Activated CD8-positive, alpha-beta memory T cell treated with anti-CD3 and anti-CD28 coated beads for 1 hour (primary cell): ENCODE data around the gene RAB35.
A peak's percentile ranks its signal among the peaks of the same experiment; 100 is the strongest.

ENCODE experiments used
- DNase-seq, 2 donors: peaks; one replicate each; pipeline ENCODE4 v3.0.0-alpha.2; 2020; ENCODE audit warnings: low read depth in 1 of 2; ENCODE audit errors: extremely low read depth in 1 of 2

The RAB35 gene

DNA sequence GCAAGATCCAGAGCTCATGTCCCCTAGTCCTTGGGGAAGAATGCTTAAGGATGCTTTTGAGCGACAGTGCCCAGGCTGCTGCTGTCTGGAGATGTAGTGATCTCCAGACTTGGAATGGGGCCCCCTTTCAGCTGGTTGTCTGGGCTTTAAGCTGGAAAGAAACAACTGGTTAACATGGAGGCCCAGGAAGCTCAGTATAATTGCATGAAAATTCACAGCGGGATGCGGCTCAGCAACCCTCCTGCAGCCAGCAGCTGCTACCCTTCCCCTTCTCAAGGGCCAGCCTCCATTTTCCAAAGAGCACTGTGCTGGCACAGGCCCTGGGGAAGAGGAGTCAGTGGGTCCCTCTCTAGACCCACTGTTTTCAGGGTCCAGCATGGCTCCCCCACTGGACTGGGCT, 26.3 kb downstream of the RAB35 start:
- DNase-seq = no peak

GRCh38 chr12:120089796-120090195, 26.8 kb downstream of the RAB35 start:
- DNase-seq = no peak

DNA sequence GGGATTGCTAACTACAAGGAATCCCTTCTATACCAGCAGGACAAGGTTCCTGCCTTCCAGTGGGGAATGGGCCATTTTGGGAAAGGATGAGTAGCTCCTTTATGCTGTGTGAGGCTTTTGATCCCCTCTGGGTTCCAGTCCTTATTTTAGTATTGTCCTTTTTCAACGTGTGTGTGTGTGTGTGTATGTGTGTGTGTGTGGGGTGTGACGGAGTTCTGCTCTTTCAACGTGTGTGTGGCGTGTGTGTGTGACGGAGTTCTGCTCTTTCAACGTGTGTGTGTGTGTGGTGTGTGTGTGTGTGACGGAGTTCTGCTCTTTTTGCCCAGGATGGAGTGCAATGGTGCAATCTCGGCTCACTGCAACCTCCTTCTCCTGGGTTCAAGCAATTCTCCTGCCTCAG, 27.4 kb downstream of the RAB35 start:
- no peak for DNase-seq

DNA sequence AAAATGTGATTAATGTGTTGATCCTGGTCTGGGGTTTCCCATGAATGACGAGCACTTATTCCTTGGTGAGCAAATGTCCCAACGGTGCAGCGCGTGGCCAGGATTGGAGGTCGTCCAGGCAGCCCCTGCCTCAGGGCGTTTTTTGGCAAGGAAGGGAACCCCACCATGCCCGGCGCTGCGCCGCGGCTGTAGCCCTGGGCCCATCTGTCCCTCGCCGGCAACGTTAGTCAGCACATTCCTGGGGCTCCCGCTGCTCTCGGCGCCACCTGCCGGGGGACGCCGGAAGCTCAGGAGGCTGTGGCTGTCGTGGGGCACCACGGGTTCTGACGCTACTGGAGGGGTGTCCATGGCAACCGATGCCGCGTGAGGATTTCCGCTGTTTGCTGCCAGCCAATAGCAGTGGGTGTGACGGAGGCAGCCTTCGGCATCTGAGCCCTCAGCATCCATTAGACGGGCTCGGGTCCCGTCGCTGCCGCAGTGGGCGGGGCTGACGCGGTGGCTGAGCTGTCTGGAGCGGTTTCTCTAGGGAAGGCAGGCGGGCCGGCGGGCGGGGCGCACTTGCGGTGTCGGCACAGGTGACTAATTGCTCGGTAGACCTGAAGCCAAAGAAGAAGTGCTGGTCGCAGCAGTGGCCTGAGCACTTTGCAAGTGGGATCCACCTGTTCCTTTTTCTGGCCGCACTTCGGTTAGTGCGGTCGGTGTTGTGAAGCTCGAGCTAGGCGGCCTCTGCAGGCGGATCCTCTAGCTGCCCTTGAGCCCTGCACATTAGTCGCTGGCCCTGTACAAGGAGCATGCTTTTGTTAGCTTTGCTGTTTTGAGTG, 29.5 kb downstream of the RAB35 start:
- peak; percentile 99 to 100 for DNase-seq

- DNase-seq = no peak
Measured at GRCh38 chr12:120085920-120086645, 30.5 kb downstream of the RAB35 start.

- no peak for DNase-seq
Measured at GRCh38 chr12:120081641-120082040, 34.9 kb downstream of the RAB35 start.

DNA sequence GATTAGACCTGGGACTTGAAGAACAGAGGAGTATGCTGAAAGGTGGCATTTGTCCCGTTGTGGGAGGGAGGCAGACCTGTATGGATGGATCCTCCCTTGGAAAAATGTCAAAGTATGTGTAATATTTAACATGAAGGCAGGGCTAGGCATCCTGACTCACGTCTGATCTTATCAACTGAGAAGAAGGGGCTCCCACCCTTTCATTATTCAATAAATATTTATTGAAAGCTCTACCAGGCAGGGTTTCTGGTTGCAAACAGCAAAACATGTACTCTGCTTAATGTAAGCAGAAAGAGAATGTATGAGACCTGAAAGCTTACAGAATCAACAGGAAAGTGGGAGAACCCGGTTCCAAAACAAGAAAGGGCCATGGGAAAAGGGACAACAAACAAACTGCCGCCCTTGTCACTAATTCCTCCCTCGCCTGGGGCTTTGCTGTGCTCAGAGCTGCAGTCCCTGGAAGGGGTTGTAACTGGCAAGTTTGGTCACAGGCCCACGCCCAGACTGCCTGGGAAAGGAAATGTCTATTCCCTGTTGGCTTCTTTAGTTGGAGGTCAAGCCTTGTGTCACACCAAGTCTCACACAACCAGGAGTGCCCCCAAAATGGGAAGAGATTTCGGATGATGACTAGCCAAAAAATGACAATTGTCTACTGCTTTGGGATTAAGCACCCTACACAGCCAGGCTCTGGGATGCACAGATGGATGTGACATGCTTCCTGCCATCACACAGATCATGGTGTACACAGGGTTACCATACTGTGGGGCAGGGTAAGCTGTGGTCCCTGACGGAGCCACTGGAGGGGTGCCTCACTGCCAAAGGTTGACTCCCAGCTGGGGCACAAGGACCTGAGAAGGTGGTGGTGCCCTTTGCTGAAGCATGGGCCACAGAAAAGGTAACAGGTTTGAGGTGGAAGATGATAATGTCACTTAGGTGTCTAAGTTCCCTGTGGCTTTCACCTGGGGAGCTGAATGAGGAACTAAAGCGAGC, 36.8 kb downstream of the RAB35 start:
- DNase-seq = no peak

DNA sequence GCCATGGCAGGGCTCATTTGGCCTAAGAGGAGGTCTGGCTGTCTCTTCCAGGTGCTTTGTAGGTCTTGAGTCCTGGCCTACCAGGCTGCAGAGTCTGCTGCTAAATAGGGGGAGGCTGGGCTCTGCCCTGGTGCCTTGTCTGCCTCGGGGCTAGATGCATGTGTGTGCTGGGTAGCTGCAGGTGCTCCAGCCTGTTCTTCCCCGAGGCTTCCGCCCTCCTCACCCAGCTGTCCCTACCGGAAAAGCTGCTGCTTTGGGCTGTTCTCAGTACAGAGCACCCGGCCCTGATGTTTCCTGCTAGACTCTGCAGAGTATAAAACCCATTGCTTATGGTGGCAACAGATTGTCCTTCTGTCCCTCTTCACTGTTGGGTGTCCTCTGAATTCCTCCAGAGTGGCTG, 37.7 kb downstream of the RAB35 start:
- no peak for DNase-seq

GRCh38 chr12:120077260-120077659, 39.3 kb downstream of the RAB35 start:
- no peak for DNase-seq

GRCh38 chr12:120076651-120077050, 39.9 kb downstream of the RAB35 start:
- DNase-seq = no peak

- DNase-seq = no peak
Measured at GRCh38 chr12:120075034-120075616, 41.4 kb downstream of the RAB35 start.

DNA sequence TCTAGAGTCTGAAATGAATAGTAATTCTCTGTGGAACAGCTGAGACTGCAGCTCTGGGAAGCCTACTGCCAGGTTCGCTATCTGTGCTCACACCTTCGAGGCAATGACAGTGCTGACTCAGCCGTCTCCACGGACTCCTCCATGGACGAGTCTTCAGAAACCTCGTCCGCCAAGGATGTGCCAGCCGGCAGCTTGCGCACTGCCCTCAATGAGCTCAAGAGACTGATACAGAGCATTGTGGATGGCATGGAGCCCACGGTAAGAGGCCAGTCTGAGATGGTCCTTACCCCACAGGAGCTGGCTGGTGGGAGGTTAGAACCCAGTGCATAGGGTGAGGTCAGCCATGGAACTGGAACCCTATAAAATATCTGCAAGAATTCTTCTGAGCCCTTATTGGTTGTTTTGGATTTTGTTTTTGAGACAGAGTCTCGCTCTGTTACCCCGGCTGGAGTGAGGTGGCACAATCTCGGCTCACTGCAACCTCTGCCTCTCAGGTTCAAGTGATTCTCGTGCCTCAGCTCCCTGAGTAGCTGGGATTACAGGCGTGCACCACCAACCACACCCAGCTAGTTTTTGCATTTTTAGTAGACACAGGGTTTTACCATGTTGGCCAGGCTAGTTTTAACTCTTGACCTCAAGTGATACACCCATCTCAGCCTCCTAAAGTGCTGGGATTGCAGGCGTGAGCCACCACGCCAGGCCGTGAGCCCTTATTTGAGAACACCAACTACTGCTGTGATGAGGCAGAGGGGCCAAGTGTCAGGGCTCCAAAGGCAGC, 43.9 kb downstream of the RAB35 start:
- no peak for DNase-seq

DNA sequence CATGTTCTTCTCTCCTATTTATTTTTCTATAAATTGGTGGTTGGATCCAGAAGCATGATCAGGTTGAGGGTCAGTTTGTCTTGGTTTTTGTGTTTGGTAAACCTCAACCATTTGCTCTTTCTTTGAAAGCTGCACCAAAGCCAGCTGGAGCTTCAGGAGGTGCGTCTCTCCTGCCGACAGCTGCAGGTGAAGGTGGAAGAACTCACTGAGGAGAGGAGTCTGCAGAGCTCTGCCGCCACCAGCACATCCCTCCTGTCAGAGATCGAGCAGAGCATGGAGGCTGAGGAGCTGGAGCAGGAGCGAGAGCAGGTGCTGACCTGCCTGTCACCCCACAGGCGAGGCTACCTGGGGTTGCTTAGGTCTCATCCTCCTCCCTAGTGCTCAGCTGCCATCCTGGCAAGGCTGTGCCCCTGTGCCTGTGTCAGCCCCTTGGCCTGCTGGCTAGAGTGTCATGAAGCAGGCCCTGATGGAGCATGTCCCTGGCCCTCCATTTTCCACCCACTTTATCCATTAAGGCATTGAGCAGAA, 45.0 kb downstream of the RAB35 start:
- no peak for DNase-seq

- no peak for DNase-seq
Measured at GRCh38 chr12:120069278-120069677, 47.3 kb downstream of the RAB35 start.

DNA sequence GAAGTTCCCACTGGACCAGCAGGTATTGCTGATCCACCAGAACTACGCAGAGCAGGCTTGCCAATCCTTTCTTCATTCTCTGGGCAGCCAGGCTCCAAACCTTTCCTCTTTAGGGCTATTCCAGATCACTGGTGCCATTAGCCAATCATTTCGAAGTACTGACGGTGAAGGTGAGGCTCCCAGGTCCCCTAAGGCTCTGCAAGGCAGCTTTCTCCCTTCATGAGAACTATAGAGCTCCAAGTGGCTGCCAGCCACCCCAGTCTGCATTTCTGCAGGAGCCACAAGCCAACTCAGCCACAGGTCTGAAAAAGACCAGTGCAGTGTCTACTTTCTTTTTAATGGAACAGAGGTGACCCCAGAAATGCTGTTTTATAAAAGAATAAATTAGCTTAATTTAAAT, 48.7 kb downstream of the RAB35 start:
- no peak for DNase-seq

DNA sequence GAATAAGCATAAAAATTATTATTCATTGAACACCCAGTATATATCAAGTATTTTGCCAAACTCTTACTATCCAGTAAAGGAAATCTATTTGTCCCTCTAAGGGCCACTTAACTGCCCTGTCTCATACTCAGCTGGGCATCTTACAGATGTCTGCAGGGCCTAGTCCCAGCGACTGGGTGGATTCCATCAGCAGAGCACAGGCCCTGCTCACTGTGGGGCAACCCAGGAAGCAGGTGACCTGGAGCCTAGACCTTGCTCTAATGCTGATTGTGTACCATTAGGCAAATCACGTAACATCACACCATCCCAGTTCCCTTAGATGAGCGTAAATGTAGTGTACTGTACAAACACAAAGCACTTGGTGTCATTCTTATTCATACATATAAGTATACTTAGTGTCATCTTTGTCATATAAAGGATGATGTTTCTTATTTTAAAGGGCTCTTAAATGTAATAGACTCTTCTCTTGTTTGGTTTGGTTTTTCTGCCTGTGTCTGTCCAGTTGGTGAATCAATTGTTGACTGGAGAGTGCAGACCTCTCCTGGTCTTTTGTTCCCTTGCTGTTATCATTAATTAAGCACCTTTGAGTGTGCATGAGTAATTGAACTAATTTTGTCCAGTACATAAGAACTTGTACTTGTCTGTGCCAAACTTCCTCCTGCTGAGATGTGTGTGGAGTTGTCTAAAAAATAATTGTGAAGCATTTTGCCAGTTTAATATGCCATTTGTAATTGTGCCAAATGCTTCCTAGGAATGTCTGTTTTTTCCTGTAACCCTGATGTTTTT, 49.3 kb downstream of the RAB35 start:
- DNase-seq = no peak

- no peak for DNase-seq
Measured at GRCh38 chr12:120066341-120066740, 50.2 kb downstream of the RAB35 start.

DNA sequence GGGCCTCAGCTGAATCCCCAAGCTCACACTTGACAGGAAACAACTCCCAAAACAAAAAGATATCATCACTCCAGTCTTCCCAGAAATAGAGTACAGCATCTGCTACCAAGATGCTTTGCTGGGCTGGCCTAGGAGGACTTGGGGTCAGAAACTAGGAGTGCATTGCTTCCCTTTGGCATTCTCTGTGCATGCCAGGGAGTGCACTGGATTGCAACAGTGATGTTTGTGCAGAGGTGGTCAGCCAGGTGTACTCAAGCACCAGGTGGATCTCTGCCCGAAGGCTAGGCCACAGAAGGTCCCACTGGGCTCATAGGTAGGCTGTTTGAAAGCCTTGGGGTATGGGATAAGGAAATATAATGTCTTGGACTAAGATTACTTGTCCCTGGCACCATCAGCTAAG, 51.1 kb downstream of the RAB35 start:
- no peak for DNase-seq
